ENCODE data around the gene PRRC1. TPM values are rescaled to one million over a fixed set of nuclear protein-coding genes. Genes with fewer than 3 reads are reported as not detected.
A peak's percentile ranks its signal among the peaks of the same experiment; 100 is the strongest.

PRRC1 gene
- total RNA-seq, 1 experiment from 2014 or later: 77.9 TPM

DNA sequence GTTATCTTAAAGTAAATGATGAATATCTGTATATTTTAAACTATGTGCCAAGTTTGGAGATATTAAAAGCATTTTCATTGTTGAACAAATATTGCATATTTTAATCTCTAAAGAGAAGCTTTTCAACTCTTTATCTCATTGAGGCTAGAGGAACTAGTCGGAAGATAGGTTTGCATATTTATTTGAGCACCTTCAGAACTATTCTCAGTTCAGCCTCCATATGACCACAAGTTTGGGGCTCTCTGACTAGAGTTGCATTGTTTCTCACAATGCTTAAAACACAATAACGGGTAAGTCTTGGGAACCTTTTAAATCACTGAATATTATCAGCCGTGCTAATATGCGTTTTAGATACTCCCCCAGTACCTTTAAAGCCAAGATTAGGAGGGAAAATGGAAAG, 84.2 kb downstream of the PRRC1 start (continued):
- no peak for TF ChIP-seq ELF4 (CRISPR knock-in tag; IDR thresholded peaks at IDR 0.05; ENCODE audit: low read depth)

DNA sequence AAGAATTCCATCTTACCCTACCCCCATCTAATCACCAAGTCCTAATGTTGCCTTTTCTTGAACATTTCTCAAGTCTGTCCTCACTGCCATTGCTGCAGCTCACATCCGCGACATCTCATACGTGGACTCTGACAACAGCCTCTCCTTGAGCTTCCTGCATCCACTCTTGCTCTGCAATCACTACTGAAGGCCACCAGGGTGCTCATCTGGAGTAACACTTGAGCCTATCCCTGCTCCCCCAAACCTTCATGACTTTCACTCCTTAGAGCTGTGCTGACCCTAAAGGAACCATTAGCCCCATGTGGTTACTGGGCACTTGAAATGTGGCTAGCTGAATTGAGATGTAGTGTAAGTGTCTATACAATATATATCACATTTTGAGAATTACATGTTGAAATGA, 85.0 kb downstream of the PRRC1 start:
- H3K27me3 Mint-ChIP-seq (ENCODE audit: low read depth): no peaks in the 10 kb centered on the region
- H3K36me3 Mint-ChIP-seq: no peaks in the 10 kb centered on the region
- H3K4me3 Mint-ChIP-seq: no peak overlapping the region
- no peaks in the 10 kb centered on the region for H3K9me3 Mint-ChIP-seq
- CTCF ChIA-PET: interaction anchor here (0.8 to 1.7 kb wide), 6 partner anchors 11 to 599 kb away, joined by 3 to 5 read pairs (median 4); no protein-coding TSS in a partner anchor
- no peak for TF ChIP-seq ZNF263 (CRISPR knock-in tag; IDR thresholded peaks at IDR 0.05; ENCODE audit: low read depth)
- TF ChIP-seq, protein P1, sequence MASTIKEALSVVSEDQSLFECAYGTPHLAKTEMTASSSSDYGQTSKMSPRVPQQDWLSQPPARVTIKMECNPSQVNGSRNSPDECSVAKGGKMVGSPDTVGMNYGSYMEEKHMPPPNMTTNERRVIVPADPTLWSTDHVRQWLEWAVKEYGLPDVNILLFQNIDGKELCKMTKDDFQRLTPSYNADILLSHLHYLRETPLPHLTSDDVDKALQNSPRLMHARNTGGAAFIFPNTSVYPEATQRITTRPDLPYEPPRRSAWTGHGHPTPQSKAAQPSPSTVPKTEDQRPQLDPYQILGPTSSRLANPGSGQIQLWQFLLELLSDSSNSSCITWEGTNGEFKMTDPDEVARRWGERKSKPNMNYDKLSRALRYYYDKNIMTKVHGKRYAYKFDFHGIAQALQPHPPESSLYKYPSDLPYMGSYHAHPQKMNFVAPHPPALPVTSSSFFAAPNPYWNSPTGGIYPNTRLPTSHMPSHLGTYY (CRISPR knock-in tag; IDR thresholded peaks at IDR 0.05): no peak
- TF ChIP-seq PRRX2 (CRISPR knock-in tag; IDR thresholded peaks at IDR 0.05): no peak
- ATAC-seq (peak; percentile 90), DNase-seq (ENCODE audit: low spot score) (no peak)
- POLR2A ChIA-PET: no interaction called here
- peaks cover 21% of the 10 kb centered on the region for H3K4me1 Mint-ChIP-seq
- H3K27ac Mint-ChIP-seq: no peak overlapping the region

DNA sequence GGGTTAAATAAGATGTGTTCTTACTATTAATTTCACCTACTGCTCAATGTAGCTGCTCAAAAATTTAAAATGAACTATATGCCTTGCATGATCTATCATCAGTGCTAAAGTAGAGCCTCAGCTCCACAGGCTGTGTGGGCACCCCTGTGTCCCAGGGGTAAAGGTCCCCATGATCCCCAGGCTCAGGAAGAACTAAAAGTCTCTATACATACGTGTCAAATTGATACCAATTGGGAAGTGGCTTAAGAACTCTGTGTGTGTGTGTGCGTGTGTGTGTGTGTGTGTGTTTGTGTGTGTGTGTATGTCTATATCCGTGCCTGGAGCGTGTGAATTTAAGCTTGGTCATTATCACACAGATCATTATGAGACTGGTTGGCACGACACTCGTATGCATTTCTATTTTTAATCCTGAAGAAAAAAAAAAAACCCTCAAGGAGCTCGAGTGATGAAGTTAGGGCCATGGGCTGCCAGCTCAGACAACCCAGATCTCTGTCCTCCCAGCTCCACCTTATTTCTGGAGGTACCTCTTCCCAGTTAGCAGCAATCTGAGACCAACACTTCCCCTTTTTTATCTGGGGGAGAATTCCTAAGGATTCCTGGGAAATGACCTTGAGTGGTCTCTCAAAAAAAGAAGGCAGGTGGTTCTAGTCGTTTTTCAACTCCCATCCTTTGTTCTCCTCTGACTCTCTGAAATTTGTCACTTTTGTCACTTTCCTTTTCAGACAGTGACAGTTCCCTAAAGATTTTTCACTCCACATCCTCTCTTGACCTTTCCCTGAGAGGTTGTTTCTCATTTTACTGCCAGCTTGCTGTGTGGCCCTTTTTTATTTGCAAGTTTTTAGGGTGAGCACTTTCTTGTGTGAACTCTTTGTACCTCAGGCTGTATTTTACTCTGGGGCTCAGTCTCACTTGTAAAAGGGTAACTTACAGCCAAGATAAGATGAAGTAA, 85.7 kb downstream of the PRRC1 start:
- Mint-ChIP-seq H3K27ac (peak overlapping the region; percentile 65; the same call in 1 of the 2 replicates), H3K36me3 (no peaks in the 10 kb centered on the region), H3K4me3 (no peak overlapping the region), H3K27me3 (ENCODE audit: low read depth) (no peaks in the 10 kb centered on the region), H3K9me3 (no peaks in the 10 kb centered on the region), H3K4me1 (peaks cover 21% of the 10 kb centered on the region)
- no peak for DNase-seq (ENCODE audit: low spot score)
- ChIA-PET POLR2A (no interaction called here), CTCF (interaction anchor here (0.8 to 1.7 kb wide), 7 partner anchors 10 to 598 kb away, joined by 3 to 5 read pairs (median 4); no protein-coding TSS in a partner anchor)
- no peak for TF ChIP-seq SOX15 (CRISPR knock-in tag; IDR thresholded peaks at IDR 0.05)
- TF ChIP-seq, protein P2, sequence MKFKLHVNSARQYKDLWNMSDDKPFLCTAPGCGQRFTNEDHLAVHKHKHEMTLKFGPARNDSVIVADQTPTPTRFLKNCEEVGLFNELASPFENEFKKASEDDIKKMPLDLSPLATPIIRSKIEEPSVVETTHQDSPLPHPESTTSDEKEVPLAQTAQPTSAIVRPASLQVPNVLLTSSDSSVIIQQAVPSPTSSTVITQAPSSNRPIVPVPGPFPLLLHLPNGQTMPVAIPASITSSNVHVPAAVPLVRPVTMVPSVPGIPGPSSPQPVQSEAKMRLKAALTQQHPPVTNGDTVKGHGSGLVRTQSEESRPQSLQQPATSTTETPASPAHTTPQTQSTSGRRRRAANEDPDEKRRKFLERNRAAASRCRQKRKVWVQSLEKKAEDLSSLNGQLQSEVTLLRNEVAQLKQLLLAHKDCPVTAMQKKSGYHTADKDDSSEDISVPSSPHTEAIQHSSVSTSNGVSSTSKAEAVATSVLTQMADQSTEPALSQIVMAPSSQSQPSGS (CRISPR knock-in tag; IDR thresholded peaks at IDR 0.05; ENCODE audit: borderline replicate concordance, low read depth): no peak
- no peak for TF ChIP-seq ZNF138 (CRISPR knock-in tag; conservative IDR thresholded peaks at IDR 0.05)
- no peak for TF ChIP-seq TEAD4 (CRISPR knock-in tag; IDR thresholded peaks at IDR 0.05)
- TF ChIP-seq, protein P3, sequence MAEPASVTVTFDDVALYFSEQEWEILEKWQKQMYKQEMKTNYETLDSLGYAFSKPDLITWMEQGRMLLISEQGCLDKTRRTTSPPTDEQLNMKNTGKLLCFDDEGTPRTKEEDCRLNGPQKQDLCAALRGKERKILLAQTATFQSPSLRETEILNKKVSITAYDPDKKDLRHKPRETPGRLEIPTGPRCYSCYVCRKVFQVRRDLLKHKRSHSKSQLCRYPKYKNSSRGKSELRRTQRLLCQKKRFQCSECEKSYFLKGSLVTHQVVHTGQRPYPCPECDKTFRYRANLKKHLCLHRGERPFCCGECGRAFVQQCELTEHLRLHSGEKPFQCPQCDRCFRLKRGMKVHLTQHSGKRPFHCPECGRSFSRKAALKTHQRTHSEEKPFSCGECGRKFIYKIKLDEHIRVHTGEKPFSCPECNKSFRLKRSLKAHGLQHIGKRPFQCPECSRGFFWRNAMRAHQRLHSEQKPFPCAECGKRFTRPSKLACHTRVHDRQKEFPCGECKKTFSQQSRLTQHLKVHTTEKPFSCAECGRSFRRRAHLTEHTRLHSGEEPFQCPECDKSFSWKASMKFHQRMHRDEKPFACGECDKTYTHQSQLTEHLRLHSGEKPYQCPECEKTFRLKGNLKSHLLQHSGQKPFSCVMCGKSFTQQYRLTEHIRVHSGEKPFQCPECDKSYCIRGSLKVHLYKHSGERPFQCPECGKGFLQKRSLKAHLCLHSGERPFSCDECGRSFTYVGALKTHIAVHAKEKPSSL (CRISPR knock-in tag; conservative IDR thresholded peaks at IDR 0.05): no peak
- TF ChIP-seq JAZF1 (CRISPR knock-in tag; IDR thresholded peaks at IDR 0.05): no peak
- no peak for TF ChIP-seq ZNF416 (CRISPR knock-in tag; IDR thresholded peaks at IDR 0.05)
- TF ChIP-seq, protein P4, sequence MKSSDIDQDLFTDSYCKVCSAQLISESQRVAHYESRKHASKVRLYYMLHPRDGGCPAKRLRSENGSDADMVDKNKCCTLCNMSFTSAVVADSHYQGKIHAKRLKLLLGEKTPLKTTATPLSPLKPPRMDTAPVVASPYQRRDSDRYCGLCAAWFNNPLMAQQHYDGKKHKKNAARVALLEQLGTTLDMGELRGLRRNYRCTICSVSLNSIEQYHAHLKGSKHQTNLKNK (CRISPR knock-in tag; IDR thresholded peaks at IDR 0.05): no peak
- no peak for TF ChIP-seq OVOL2 (CRISPR knock-in tag; IDR thresholded peaks at IDR 0.05; ENCODE audit: borderline replicate concordance)
- no peak for TF ChIP-seq RORB (CRISPR knock-in tag; IDR thresholded peaks at IDR 0.05)
- TF ChIP-seq, protein P5, sequence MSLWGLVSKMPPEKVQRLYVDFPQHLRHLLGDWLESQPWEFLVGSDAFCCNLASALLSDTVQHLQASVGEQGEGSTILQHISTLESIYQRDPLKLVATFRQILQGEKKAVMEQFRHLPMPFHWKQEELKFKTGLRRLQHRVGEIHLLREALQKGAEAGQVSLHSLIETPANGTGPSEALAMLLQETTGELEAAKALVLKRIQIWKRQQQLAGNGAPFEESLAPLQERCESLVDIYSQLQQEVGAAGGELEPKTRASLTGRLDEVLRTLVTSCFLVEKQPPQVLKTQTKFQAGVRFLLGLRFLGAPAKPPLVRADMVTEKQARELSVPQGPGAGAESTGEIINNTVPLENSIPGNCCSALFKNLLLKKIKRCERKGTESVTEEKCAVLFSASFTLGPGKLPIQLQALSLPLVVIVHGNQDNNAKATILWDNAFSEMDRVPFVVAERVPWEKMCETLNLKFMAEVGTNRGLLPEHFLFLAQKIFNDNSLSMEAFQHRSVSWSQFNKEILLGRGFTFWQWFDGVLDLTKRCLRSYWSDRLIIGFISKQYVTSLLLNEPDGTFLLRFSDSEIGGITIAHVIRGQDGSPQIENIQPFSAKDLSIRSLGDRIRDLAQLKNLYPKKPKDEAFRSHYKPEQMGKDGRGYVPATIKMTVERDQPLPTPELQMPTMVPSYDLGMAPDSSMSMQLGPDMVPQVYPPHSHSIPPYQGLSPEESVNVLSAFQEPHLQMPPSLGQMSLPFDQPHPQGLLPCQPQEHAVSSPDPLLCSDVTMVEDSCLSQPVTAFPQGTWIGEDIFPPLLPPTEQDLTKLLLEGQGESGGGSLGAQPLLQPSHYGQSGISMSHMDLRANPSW (CRISPR knock-in tag; conservative IDR thresholded peaks at IDR 0.05; ENCODE audit: low read depth): no peak
- no peak for TF ChIP-seq TCF7 (CRISPR knock-in tag; IDR thresholded peaks at IDR 0.05; ENCODE audit: low read depth)
- TF ChIP-seq, protein P6, sequence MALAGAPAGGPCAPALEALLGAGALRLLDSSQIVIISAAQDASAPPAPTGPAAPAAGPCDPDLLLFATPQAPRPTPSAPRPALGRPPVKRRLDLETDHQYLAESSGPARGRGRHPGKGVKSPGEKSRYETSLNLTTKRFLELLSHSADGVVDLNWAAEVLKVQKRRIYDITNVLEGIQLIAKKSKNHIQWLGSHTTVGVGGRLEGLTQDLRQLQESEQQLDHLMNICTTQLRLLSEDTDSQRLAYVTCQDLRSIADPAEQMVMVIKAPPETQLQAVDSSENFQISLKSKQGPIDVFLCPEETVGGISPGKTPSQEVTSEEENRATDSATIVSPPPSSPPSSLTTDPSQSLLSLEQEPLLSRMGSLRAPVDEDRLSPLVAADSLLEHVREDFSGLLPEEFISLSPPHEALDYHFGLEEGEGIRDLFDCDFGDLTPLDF (CRISPR knock-in tag; IDR thresholded peaks at IDR 0.05): no peak
- TF ChIP-seq, protein P7, sequence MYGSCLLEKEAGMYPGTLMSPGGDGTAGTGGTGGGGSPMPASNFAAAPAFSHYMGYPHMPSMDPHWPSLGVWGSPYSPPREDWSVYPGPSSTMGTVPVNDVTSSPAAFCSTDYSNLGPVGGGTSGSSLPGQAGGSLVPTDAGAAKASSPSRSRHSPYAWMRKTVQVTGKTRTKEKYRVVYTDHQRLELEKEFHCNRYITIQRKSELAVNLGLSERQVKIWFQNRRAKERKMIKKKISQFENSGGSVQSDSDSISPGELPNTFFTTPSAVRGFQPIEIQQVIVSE (CRISPR knock-in tag; IDR thresholded peaks at IDR 0.05; ENCODE audit: borderline replicate concordance): no peak
- TF ChIP-seq ZNF396 (CRISPR knock-in tag; IDR thresholded peaks at IDR 0.05; ENCODE audit: borderline replicate concordance): no peak
- ATAC-seq: no peak
